Dedifferentiated amniotic fluid mesenchymal stem cell (primary cell): Measurements from ENCODE around the gene JARID2.

Experiments
- DNase-seq: peaks from one replicate; pipeline ENCODE4 v3.0.0-alpha.2; 2016; ENCODE audit errors: extremely low spot score

The JARID2 gene

GRCh38 chr6:15356179-15356578, 110.3 kb downstream of the JARID2 start:
- DNase-seq: no peak

GRCh38 chr6:15356937-15357336, 111.1 kb downstream of the JARID2 start:
- DNase-seq: no peak

GRCh38 chr6:15357782-15358181, 111.9 kb downstream of the JARID2 start:
- no peak for DNase-seq

- DNase-seq: no peak
These were observed 112.9 kb downstream of the JARID2 start for GRCh38 chr6:15358579-15359327.

DNA sequence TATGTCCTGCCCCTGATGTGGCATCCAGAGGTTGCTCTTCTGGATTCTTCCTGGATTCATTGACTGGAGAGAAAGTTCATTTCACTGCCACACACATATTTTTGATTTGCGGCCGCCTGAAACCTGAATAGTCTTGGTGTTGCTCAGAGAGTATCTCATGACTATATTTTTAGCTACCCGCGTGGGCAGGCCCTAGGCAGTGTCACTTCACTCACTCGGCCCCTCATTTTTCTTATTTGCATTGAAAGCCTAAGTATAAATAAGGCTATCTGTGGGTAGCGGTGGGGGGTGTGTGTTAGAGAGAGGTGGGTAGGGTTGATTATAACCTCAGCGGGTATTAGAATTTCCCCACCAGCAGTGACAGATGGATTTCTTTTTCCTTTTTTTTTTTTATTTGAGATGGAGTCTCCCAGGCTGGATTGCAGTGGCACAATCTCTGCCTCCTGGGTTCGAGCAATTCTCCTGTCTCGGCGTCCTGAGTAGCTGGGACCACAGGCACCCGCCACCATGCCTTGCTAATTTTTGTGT, 113.5 kb downstream of the JARID2 start:
- no peak for DNase-seq

DNA sequence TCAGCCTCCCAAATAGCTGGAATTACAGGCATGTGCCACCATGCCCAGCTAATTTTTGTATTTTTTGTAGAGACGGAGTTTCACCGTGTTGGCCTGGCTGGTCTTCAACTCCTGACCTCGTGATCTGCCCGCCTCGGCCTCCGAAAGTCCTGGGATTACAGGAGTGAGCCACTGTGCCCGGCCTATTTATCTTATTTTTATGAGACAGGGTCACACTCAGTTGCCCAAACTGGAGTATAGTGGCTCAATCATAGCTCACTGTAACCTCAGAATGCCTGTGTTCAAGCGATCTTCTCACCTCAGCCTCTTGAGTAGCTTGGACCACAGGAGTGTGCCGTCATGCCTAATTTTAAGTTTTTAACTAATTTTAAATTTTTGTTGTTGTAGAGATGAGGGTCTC, 114.4 kb downstream of the JARID2 start:
- no peak for DNase-seq

- no peak for DNase-seq
These were observed 115.3 kb downstream of the JARID2 start for GRCh38 chr6:15361197-15361596.

DNA sequence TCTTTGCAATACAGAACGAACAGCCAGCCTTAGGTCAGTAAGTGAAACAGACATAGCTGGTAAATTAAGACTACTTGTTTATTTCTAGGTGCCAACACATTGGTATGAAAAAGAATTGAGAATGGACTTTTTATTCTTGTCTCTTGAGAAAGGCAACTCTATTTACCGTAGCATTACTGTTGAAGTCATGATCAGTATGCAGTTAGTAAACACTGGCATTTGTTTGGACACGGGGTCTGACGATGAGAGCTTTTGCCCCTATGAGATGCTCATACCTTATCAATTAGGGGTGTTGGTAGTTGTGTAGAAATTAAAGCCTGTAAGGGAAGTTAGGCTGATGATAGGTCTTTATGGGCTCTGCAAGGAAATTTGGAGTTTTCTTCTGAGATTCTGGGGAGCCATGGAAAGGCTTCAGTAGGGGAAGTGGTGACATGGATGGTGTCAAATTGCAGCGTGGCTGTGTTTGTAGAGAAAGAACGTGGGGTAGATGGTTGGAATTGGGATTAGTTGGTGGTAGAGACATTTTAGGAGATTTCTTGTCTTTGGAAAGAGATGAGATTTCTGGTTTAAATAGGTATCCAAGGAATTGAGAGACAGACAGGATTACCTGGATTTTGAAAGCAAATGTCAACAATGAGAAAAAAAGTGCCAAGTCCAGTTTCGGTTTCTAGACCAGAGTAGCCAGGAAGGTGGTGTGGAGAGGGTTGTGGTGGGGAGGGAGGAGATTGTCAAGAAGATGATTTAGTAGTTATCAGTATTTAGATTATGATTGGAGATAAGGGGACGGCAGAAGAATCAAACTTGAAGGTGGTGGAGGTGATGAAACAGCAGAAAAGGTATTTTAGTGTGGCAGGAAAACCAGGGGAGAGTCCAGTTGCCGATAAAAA, 116.6 kb downstream of the JARID2 start:
- no peak for DNase-seq

DNA sequence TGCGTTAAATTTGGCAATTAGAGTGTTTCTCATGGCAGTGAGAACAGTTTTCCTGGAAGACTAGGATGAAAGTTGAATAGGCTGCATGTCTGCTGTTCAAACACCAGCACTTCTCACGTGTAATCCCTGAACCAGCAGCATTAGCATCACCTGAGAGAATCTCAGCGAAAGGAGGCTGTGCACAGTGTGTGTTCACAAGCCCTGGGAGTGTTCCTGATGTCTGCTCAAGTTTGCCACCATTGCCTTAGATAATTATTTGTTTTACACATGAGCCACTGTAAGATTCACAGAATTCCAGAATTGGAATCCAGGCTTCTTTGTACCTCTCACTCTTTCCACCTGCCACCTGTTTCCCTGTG, 117.3 kb downstream of the JARID2 start:
- no peak for DNase-seq

DNA sequence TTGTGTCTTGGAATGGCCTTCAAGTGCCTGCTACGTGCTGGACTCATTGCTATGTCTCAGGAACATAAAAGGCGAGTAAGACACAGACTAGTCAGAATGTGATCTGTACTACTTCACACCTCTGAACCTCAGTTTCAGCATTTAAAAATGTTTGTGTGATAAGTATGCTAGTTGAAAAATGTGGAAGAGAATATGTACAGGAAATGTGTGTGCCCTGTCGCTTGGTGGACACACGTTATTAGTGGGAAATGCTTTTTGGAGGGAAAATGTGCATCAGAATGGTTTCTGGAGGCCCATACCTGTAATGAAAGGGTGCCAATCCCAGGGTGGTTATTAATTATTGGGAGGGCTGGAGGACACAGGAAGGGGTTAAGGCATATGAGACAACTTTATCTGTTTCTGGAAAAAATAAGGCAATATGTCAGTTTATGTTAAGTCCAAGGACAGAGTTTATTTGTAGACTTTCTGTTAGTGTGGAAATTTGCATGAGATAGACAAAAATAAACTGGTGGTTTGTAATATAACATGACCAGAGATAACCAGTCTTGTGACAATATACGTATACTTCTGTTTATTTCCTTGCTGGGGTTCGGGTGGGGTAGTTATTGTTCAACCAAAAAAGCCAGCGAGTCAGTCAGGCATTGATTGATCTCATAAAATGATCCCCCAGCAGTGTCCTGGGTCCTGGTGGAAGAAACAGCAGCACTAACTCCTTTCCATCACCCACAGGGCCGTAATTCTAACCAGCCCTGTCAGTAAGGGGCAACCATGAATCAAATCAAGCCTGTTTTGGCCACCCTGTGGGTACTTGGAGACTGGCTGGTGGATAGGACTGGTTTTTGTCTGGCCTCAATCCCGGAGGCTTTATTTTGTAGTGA, 117.9 kb downstream of the JARID2 start:
- no peak for DNase-seq

DNA sequence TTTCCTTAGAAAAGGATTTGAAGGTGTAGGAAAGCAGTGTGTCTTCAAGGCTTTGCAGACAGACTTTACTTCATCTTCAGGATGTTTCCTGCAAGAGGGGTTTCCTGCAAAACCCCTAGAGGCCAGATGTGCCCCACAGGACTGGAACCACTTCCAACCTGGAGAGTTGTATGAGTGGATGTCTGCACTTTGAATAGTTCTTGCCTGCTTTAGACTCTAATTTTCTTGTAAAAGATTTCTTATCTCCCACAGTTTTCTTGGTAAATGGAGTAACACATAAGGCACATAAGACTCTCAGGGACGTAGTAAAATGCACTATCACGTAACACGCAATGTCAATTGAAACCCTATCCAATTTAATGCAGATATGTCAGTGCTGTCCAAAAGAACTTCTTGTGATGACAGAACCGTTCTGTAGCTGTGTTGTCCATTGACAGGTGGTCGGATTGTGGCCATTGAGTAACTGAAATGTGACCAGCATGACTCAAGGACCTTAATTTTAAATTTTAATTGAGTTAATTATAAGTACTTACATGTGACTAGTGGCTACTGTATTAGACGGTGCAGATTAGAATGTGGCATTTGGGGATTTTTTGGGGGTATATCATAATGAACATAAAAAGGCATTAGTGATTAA, 118.7 kb downstream of the JARID2 start:
- no peak for DNase-seq

GRCh38 chr6:15365273-15365687, 119.4 kb downstream of the JARID2 start:
- DNase-seq: no peak

GRCh38 chr6:15366003-15366535, 120.2 kb downstream of the JARID2 start:
- DNase-seq: no peak

DNA sequence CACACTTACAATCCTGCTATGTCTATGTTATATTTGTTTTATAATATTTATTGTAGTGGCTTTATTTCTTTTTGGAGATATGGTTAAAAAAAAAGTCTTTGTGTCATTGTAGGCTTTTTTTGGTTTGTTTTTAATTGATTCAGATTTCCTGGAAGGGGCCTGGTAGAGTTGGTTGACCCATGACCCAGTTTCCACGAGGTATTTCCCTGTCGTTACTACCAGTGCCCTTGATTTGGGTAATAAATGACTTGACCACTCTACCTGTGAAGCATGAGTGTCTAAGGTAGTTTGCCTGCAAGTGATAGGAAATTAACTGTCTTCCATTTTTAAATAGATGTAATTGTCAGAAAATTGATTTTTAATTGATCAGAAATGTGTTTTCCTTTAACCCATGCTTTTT, 121.0 kb downstream of the JARID2 start:
- DNase-seq: no peak

DNA sequence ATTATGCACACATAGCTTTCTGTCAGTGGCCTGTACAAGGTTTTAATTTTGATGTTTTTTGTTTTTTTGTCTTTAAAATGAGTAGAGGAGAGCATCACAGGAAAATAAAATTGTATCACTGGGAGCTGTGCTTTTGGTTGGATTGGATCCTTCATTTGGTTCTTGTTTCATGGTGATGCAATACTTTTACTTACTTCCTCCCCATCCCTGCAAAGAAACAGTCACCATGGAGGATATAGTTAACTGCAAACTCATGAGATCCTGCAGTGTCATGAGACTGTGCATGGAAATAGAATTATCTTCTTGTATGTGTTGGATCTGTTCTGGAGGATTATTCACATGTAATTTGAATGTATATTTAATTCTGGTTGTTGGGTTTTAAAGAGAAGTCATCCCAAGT, 122.3 kb downstream of the JARID2 start:
- DNase-seq: no peak

GRCh38 chr6:15368873-15369272, 123.0 kb downstream of the JARID2 start:
- no peak for DNase-seq

DNA sequence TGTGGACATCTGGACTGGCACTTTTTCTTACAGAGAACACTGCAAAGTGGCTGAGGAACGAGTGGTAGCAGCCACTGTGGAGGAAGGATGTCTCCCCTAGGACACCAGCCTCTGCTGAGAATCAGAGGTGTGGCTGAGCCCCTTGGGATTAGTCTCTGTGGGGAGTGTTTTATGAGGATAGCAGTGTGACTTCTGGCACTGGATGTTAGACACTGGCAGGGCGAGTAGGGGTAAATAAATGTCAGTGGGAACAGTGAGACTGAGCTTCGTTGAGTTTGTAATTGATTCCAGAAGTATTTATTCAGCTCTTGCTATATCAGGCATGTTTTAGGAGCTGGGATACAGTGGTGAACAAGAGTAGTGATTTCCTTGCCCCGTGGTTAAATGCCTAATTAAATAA, 124.0 kb downstream of the JARID2 start:
- no peak for DNase-seq

DNA sequence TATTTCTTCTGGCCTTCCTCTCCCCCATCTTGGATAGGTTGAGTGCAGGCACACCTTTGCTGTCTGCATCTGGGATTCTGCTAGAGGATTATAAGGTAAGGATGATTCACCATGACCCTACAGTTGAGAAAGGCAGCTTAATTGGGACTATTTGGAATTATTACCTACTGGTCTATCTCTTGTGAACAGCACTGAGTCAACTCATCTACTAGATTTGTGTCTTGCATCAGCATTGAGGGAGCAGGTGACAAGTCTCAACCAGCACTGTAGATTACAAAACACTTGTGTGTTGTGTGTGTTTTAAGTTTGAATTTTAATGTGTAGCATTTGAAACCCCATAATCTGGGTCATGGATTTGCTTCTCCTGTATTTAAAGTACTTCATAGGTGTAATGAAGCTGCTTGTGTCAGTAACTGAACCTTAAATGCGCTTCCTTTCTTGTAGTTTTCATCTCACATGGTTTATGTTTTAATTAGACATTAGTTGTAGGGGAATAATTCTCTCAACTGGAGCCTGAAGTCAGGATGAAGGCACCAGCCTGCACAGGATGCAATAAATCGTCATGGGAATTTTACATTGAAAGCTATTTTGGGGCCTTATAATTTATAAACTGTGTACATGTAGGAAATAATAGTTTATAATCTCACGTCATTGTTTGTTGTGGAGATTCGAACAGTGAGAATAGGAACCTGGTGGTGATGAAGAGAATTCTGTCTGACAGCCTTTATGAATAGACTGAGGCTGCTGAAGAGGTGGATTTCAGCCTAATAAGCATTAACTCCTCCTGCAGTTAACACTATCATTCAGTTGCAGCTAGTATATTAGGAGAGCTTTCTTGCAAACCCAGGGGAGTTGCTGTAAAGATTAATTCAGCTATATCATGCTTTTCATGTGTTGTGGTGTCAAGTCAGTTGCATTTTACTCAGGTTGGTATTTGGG, 125.1 kb downstream of the JARID2 start:
- DNase-seq: no peak

DNA sequence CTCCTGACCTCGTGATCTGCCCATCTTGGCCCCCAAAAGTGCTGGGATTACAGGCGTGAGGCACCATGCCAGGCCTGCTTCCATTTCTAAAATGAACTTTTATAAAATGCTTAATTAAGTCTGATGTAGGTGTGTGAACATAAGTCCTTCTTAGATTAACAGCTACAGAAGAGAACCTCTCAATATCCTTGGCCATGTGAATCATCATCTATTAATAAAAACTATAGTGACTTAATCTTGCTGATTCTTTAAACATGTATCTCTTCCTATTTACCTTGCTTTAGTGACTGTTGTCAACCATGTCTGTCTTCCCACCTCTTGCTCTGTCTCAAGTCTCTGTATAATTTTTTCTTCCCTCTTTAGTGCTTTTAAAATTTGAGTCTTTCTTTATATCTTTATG, 127.1 kb downstream of the JARID2 start:
- no peak for DNase-seq

GRCh38 chr6:15374119-15374518, 128.2 kb downstream of the JARID2 start:
- DNase-seq: no peak
